NK-92 (cell line): Measurements from ENCODE around the gene YAP1.

ENCODE experiments used
- DNase-seq: peaks from one replicate; lab custom pipeline; 2025; ENCODE audit not compliant: unreplicated experiment; lab: John Stamatoyannopoulos, UW

YAP1 gene

DNA sequence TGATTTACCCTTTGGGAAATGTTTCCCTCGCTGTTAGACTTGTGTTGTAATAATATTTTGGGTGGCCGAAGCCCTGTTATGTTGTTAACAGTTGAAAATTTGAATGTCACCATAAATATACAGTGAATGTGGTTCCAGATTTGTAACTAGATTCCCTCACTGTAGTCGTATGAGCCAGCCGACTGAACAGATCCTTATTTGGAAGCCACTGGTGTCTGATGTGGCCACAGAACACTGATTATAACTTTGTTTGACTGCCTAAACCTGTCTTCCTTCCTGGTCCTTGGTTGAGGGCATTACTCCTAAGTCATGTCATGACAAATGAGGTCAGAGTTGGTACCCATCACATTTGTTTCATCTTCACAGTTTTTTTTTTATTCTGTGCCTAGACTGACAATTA is 45.4 kb downstream of the YAP1 start:
- no peak for DNase-seq

GRCh38 chr11:102157219-102157618 is 47.0 kb downstream of the YAP1 start:
- no peak for DNase-seq

DNA sequence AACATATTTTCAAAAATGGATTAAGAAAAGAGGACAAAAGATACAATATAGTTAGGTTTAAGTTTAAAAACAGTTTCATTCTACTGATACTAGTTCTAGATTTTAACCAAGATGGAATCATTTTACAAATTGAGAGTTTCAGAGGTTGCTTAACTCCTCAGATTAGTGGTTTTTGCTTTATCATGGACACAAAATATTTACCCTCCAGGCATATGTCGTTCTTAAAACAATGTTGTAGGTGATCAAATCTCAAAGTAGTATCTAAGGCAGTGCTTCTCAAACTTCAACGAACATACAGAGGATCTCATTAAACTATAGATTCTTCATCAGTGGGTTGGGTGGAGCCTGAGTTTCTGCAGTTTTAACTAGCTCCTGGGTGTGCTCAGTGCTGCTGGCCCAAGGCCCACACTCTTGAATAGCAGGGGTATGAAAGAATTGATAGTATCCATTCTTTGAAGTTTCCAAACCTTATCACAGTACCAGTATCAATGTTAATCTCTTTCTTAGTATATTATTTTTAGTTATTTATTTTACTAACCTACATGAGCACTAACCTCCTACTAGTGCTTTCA is 48.0 kb downstream of the YAP1 start:
- no peak for DNase-seq

GRCh38 chr11:102163368-102163767 is 53.1 kb downstream of the YAP1 start:
- no peak for DNase-seq

DNA sequence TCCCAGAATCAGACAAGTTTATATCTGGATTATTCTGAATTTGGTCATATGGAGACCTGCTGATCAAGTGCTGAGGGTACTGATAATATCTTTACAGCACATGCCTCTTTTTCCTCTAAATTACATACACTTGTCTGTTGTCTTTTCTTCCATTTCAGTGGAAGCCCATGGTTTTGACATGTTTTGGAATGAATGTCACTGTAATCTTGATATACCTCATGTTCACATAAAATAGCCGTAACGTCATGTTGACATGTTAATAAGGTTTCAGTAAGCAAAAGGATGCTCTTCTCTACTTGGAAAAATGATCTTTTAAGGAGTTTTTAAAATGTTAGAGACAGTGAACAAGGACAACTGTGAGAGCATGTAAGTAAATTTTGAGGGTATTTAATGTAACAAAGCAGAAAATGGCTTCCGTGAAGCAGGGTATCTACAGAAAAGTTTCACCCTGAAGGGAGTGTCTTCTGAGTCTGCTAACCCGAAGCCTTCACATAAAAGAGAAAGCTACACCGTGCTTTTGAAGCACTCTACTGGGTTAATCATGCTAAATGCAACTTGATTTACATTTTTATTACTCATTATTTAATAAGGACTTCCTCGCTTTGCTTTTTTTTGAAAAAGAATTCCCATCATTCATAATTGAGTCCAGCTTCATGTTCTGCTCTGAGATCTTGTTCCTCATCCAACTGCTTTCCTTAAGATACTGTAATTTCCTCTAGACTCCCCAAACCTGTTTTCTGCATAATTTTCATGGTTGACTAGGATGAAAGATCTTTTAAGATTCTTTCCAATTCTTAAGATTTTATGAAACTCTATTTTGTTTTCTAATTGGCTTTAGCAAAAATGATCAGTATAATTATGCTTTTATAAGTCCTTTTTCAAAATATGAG is 56.2 kb downstream of the YAP1 start:
- no peak for DNase-seq

DNA sequence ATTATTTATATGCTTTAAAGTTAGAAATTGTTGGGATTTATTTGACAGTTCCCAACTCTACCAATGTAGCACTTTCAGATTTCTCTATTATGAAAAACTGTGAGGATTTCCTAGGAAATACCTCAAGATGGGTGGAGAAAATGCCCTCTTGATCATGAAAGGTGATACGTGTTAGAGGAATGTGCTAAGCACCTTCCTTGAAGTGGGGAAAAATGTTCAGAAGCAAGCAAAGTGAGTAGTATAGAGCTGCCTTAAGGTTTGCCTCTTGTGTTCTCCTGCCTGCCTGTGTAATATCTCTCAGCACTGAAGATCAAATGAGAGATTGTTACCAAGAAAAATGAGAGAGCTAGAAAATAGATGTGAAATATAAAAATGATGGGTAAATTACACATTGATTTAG is 58.2 kb downstream of the YAP1 start:
- no peak for DNase-seq

GRCh38 chr11:102171101-102171500 is 60.9 kb downstream of the YAP1 start:
- DNase-seq, result no peak

- DNase-seq, result no peak
Observed at GRCh38 chr11:102172127-102172848, 62.0 kb downstream of the YAP1 start.

DNA sequence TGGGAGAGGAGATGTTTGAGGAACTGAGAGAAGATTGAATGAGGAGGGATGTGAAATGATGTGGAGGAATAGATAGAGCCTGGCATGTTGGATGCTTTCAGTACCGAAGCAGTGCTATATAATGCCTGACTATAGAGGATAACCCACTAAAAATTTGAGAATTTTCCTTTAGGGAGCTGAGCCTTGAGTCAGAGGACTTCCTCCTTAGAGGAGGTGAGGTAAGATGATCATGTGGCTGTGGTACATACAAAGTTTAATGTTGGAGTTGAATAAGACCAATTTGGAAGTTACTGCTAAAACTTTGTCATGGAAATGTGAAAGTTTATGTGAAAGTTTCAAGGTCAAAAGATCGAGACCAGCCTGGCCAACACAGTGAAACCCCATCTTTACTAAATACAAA is 66.9 kb downstream of the YAP1 start:
- no peak for DNase-seq

- no peak for DNase-seq
Observed at GRCh38 chr11:102177974-102178631, 67.9 kb downstream of the YAP1 start.

- no peak for DNase-seq
Observed at GRCh38 chr11:102179371-102179770, 69.1 kb downstream of the YAP1 start.

DNA sequence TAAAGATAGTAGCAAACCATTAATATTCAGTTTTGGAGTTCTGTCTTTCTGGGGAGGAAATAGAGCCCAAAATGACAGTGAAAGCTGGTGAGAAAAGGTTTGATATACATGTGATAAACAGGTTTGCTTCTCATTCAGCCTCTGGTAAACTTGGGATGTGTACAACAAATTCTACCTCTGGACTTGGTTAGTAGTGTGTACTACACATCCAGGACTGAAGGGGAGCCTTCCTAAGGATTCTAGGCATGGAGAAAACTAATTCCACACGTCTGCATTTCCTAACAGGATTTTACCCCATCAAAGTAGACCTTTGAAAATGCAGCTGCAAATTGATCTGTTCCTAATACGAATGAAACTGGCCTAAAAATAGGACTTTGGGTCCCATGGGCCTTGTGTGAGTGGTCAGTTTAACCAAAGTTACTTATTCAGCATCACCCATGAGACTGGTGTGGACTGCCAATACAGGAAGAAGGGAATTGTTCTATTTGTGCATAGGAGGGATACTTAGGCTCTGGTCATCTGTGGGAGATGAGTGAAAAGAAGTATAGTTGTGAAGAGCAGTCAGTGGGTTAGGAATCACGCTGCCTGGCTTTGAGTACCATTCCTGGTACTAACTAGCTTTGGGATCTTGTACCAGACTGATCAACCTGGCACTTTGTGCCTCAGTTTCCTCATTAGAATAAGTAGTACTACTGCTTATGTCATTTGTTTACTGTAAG is 74.2 kb downstream of the YAP1 start:
- no peak for DNase-seq

DNA sequence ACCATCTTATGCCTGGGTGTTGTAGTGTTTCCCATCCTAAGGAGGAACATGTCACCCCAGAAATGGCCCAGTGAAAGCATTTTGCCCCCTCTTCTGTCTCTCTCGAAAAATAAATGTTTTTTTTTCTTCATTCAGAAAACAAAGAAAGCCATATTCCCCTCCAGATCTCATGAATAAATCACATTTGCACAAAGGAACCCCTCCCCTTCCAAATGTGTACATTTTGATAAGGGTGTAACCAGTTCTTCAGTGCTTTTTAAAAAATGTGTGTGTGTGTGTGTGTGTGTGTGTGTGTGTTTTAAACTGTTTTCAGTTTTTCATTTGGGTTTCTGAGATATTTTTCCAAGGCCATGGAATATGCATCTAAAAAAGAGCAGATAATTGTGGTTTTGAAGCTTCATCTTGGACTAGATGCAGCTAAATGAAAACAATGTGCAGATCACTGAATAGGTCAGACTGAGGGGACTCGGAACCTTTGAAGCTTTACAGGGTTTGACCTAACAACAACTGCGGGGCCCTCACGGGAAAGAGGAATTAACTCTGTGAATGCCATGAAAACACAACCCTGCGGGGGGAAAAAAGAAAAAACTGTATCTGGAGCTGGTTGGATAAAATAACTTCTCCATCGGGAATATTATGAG is 76.4 kb downstream of the YAP1 start:
- DNase-seq, result no peak

DNA sequence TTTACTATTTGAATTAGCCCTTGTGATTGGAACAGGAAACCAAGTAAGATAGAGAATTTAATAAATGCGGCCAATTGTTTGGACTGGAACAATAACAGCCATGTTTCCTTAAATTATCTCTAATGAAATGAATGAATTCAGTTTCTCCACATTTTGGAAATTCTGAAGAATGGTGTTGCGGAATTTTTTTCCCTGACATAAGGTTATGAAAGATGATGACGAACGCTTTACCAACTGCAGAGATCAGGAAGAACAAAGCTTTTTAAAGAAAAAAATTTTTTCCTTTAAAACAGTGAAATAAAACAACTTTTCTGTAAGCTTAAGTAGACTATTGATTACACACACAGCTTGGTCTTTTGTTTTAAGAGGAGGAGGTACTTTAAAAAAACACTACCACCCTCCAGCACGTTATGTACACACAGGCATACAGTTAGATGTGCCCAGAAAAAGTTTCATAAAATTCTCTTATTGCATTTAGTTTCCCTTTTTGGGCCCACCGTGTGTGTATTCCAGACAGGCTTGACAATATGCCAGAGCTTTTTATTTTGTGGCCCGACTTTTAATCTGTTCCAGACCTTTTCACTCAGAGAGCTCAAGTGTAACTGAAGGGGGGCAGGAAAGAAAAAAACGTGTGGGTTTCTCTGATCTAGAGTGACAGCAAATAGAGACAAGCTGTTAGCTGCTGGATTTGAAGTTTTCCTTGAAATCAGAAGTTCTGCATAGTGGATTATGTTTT is 77.3 kb downstream of the YAP1 start:
- no peak for DNase-seq

- DNase-seq, result no peak
Observed at GRCh38 chr11:102188488-102188887, 78.2 kb downstream of the YAP1 start.

- DNase-seq, result no peak
Observed at GRCh38 chr11:102191832-102192231, 81.6 kb downstream of the YAP1 start.

DNA sequence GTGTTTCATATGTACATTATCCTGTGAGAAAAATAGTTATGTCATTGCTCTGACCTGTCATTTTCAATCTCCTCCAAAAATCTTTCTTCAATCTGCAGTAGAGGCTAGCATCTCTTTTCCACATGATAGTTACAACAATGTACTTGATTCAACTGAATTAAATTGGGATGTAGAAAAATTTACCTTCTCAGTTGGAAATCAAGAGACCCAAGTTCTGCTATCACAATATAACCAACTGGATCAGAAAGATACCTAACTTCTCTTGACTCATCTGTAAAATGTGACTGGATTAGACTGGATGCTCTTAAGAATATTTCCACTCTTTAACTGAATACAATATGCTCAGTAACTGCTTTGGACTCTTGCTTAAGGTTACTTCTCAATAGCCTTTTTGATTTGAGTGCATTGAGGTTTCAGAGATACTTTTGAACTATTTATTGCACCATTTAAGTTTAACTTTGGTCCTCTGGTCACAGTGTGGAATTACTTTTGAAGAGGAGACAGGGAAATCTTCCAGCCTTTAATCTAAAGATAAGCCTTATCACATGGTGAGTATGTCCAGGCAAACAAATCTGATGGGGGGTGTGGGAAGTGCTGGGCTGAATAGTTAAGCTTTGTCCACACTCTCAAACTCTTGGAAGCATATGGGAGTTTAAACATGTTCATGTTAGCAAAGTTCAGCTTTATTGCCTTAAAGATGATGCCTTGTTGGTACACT is 82.3 kb downstream of the YAP1 start:
- no peak for DNase-seq

GRCh38 chr11:102194257-102194656 is 84.0 kb downstream of the YAP1 start:
- DNase-seq, result no peak

DNA sequence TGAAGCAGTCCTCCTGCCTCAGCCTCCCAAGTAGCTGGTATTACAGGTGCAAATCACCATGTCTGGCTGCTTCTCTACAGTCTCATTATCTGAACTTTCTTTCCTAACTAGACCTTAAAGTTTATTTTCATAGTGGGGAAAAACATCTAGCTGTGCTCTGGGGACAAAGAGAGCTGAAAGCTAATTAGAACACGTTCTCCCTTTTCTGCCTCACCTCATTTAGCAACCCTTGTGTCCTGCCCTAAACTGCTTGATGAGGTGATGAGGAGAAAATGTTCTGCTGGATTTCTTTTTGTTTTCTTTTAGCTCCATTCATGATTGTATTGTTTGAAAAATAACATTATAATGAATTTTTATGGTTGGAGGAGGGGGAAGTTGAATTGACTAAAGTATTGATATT is 84.7 kb downstream of the YAP1 start:
- DNase-seq, result no peak
